Esophagus (tissue), 2 donors: ENCODE data around the gene C12orf50. TPM values are rescaled to one million over a fixed set of nuclear protein-coding genes. Genes with fewer than 3 reads are reported as not detected.

Experiments used
- H3K27ac ChIP-seq, 2 donors: one replicate each; pipeline ENCODE4 v1.5.1; 2013; ENCODE audit warnings: low read depth in 2 of 2, mild to moderate bottlenecking in 2 of 2, inconsistent platforms in 1 of 2, low read length in 1 of 2, moderate library complexity in 1 of 2
- H3K27me3 ChIP-seq, 2 donors: one replicate each; pipeline ENCODE4 v1.6.1; 2013; ENCODE audit warnings: low read length in 2 of 2, control low read depth in 1 of 2, mild to moderate bottlenecking in 1 of 2; ENCODE audit not compliant: insufficient read depth in 2 of 2, control insufficient read depth in 1 of 2
- H3K36me3 ChIP-seq, 2 donors: one replicate each; pipeline ENCODE4 v1.6.1; 2013; ENCODE audit warnings: low read length in 1 of 2; ENCODE audit not compliant: control insufficient read depth in 2 of 2, insufficient read depth in 2 of 2
- H3K4me1 ChIP-seq, 2 donors: one replicate each; pipeline ENCODE4 v1.6.1; 2013; ENCODE audit warnings: low read length in 1 of 2; ENCODE audit not compliant: control insufficient read depth in 2 of 2, insufficient read depth in 2 of 2
- H3K4me3 ChIP-seq, 2 donors: one replicate each; pipeline ENCODE4 v1.5.1; 2013; ENCODE audit warnings: low read length in 2 of 2, mild to moderate bottlenecking in 2 of 2, low read depth in 1 of 2, moderate library complexity in 1 of 2
- H3K9me3 ChIP-seq, 2 donors: one replicate each; pipeline ENCODE4 v1.6.1; 2013; ENCODE audit warnings: mild to moderate bottlenecking in 2 of 2, low read depth in 1 of 2, low read length in 1 of 2, moderate library complexity in 1 of 2; ENCODE audit not compliant: control insufficient read depth in 2 of 2, insufficient read depth in 1 of 2
- WGBS, 2 donors: extraction: QIAGEN DNeasy Blood & Tissue Kit; methylation state at CpG; one replicate each; pipeline ENCODE4 v1.1.7; 2013; 5-methylcytosine and 5-hydroxymethylcytosine counted together
- polyA plus RNA-seq, 2 donors: library from polyadenylated mRNA; stranded (reverse); fragments of 200-250 nt; gene quantifications; one replicate each; pipeline ENCODE4 v1.2.3, GENCODE V29; 2013
- donor health status: healthy with polysubstance abuse.
- donor health status: Bipolar disorder and iron deficiency.

Gene C12orf50
- polyA plus RNA-seq, 2 donors, result not detected

- WGBS, 2 donors, result 52 to 77% methylated on average over 1 of the region's 1 CpG
- H3K36me3 ChIP-seq, result no peaks in the 10 kb centered on the region
- H3K9me3 ChIP-seq, result no peaks in the 10 kb centered on the region
- H3K4me1 ChIP-seq, result no peaks in the 10 kb centered on the region
- no peak overlapping the region for H3K4me3 ChIP-seq
- no peak overlapping the region for H3K27ac ChIP-seq
- H3K27me3 ChIP-seq, result no peaks in the 10 kb centered on the region
These were observed 98.6 kb downstream of the C12orf50 start for GRCh38 chr12:87930627-87931026.

Other genes with a start within 250 kb of the C12orf50 start
- 1 to 10 TPM in 1 of 2 donors, under 1 TPM in 1; 0.96 to 1.9 TPM for gene CEP290, start 112.7 kb upstream of the C12orf50 start, polyA plus RNA-seq
- gene TMTC3, start 112.9 kb upstream of the C12orf50 start, polyA plus RNA-seq, result 1 to 10 TPM; 3.8 to 4.0 TPM